GM12874 (cell line): ENCODE data around the gene KDM1A.

Source experiments
- CTCF ChIP-seq: IDR thresholded peaks from 2 replicates; pipeline ENCODE4 v1.5.1; 2011; ENCODE audit warnings: low read depth, mild to moderate bottlenecking, control low read depth, low read length, moderate library complexity; ENCODE audit not compliant: insufficient read depth

KDM1A gene

GRCh38 chr1:23013657-23014056 is 5.6 kb upstream of the KDM1A start:
- TF ChIP-seq CTCF, result no peak

GRCh38 chr1:23018661-23019093 is 591 bp upstream of the KDM1A start:
- TF ChIP-seq CTCF, result no peak

GRCh38 chr1:23019863-23020625 is 776 bp downstream of the KDM1A start:
- no peak for TF ChIP-seq CTCF

GRCh38 chr1:23020706-23021405 is 1.6 kb downstream of the KDM1A start:
- no peak for TF ChIP-seq CTCF

- TF ChIP-seq CTCF, result no peak
Observed at GRCh38 chr1:23021834-23022233, 2.6 kb downstream of the KDM1A start.

GRCh38 chr1:23023174-23023845 is 4.0 kb downstream of the KDM1A start:
- TF ChIP-seq CTCF, result no peak

- no peak for TF ChIP-seq CTCF
Observed at GRCh38 chr1:23026568-23026967, 7.3 kb downstream of the KDM1A start.
